ENCODE data around the gene NUMB.

The NUMB gene

GRCh38 chr14:73267474-73267873 lies 190.9 kb downstream of the NUMB start:
- no peak overlapping the region for H3K14ac ChIP-seq (ENCODE audit: low read length)

GRCh38 chr14:73266317-73266716 lies 192.0 kb downstream of the NUMB start:
- no peak overlapping the region for H2AK5ac ChIP-seq (ENCODE audit: low read length)
- H2BK120ac ChIP-seq (ENCODE audit: insufficient read depth, low read length, poor library complexity): no peak overlapping the region
- no peak overlapping the region for H4K12ac ChIP-seq (ENCODE audit: low read depth, low read length)
- WGBS (ENCODE audit: extremely low coverage, insufficient coverage, insufficient read length): no CpG with 5 or more reads among the region's 7 CpGs
- no peak overlapping the region for H4K8ac ChIP-seq (ENCODE audit: low read depth, low read length)
- no peaks in the 10 kb centered on the region for H3K4me1 ChIP-seq (ENCODE audit: control insufficient read depth in 1 of 2, insufficient read depth in 2 of 2, low read length in 2 of 2)
- no peak overlapping the region for H3K4me2 ChIP-seq (ENCODE audit: low read length)
- H2BK12ac ChIP-seq (ENCODE audit: low read length): no peak overlapping the region
- H3K18ac ChIP-seq (ENCODE audit: low read length): no peak overlapping the region
- H2AFZ ChIP-seq (ENCODE audit: insufficient read depth, low read length, poor library complexity): no peak overlapping the region
- no peak overlapping the region for H4K91ac ChIP-seq (ENCODE audit: low read depth, low read length)
- no peak overlapping the region for H3K27ac ChIP-seq (ENCODE audit: low read depth, low read length)
- H3K23ac ChIP-seq (ENCODE audit: low read length): no peak overlapping the region
- H3K4ac ChIP-seq (ENCODE audit: low read depth, low read length): no peak overlapping the region
- H3K79me1 ChIP-seq (ENCODE audit: low read length): no peaks in the 10 kb centered on the region
- no peaks in the 10 kb centered on the region for H3K9me3 ChIP-seq (ENCODE audit: insufficient read depth, low read depth, low read length)
- H3K27me3 ChIP-seq (ENCODE audit: insufficient read depth, low read length): no peaks in the 10 kb centered on the region
- no peak overlapping the region for H3K9ac ChIP-seq (ENCODE audit: low read length)
- no peak for DNase-seq
- no peak overlapping the region for H3K4me3 ChIP-seq (ENCODE audit: low read depth, low read length)
- H2BK5ac ChIP-seq (ENCODE audit: low read depth, low read length, poor library complexity): no peak overlapping the region
- no peak overlapping the region for H3K14ac ChIP-seq (ENCODE audit: low read length)
- no peaks in the 10 kb centered on the region for H3K79me2 ChIP-seq (ENCODE audit: control insufficient read depth, insufficient read depth, low read length, poor library complexity)
- H3K36me3 ChIP-seq (ENCODE audit: control insufficient read depth in 1 of 2, insufficient read depth in 2 of 2, low read length in 2 of 2): no peaks in the 10 kb centered on the region

More at GRCh38 chr14:73267474-73267873, 190.9 kb downstream of the NUMB start:
- Histone ChIP-seq H3K23ac (ENCODE audit: low read length) (no peak overlapping the region), H3K79me2 (ENCODE audit: control insufficient read depth, insufficient read depth, low read length, poor library complexity) (no peaks in the 10 kb centered on the region), H4K91ac (ENCODE audit: low read depth, low read length) (no peak overlapping the region), H2BK5ac (ENCODE audit: low read depth, low read length, poor library complexity) (no peak overlapping the region), H3K4me1 (ENCODE audit: control insufficient read depth in 1 of 2, insufficient read depth in 2 of 2, low read length in 2 of 2) (no peaks in the 10 kb centered on the region), H3K18ac (ENCODE audit: low read length) (no peak overlapping the region), H3K9me3 (ENCODE audit: insufficient read depth, low read depth, low read length) (no peaks in the 10 kb centered on the region), H3K4me2 (ENCODE audit: low read length) (no peak overlapping the region), H3K4me3 (ENCODE audit: low read depth, low read length) (no peak overlapping the region), H3K27me3 (ENCODE audit: insufficient read depth, low read length) (no peaks in the 10 kb centered on the region), H2AFZ (ENCODE audit: insufficient read depth, low read length, poor library complexity) (no peak overlapping the region), H3K36me3 (ENCODE audit: control insufficient read depth in 1 of 2, insufficient read depth in 2 of 2, low read length in 2 of 2) (peaks cover 2 to 3% of the 10 kb centered on the region in 2 experiments), H4K12ac (ENCODE audit: low read depth, low read length) (no peak overlapping the region), H2AK5ac (ENCODE audit: low read length) (no peak overlapping the region), H3K4ac (ENCODE audit: low read depth, low read length) (no peak overlapping the region), H4K8ac (ENCODE audit: low read depth, low read length) (no peak overlapping the region), H2BK120ac (ENCODE audit: insufficient read depth, low read length, poor library complexity) (no peak overlapping the region), H2BK12ac (ENCODE audit: low read length) (no peak overlapping the region), H3K27ac (ENCODE audit: low read depth, low read length) (no peak overlapping the region), H3K9ac (ENCODE audit: low read length) (no peak overlapping the region), H3K79me1 (ENCODE audit: low read length) (no peaks in the 10 kb centered on the region)
- DNase-seq: no peak
- WGBS (ENCODE audit: extremely low coverage, insufficient coverage, insufficient read length): no CpG with 5 or more reads among the region's 6 CpGs

DNA sequence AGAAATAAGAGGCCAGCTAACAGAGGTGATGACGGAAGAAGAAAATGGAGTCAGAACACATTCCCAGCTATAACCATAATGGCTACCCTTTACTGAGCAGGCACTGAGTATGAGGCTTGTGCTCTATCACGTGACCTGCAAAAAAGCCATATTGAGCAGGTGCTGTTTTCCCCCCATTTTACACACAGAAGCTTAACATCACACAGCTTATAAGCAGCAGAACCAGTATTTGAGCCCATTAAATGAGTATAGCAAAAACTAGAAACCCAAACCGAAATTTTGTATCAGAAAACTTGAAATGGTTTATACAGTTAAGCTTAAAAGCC lies 192.7 kb downstream of the NUMB start:
- Histone ChIP-seq H3K9ac (ENCODE audit: low read length) (no peak overlapping the region), H2BK5ac (ENCODE audit: low read depth, low read length, poor library complexity) (no peak overlapping the region), H3K27ac (ENCODE audit: low read depth, low read length) (no peak overlapping the region), H3K14ac (ENCODE audit: low read length) (no peak overlapping the region), H2BK12ac (ENCODE audit: low read length) (no peak overlapping the region), H3K4me1 (ENCODE audit: control insufficient read depth in 1 of 2, insufficient read depth in 2 of 2, low read length in 2 of 2) (no peaks in the 10 kb centered on the region), H3K4ac (ENCODE audit: low read depth, low read length) (no peak overlapping the region), H3K79me1 (ENCODE audit: low read length) (no peaks in the 10 kb centered on the region), H2AFZ (ENCODE audit: insufficient read depth, low read length, poor library complexity) (no peak overlapping the region), H3K4me2 (ENCODE audit: low read length) (no peak overlapping the region), H3K18ac (ENCODE audit: low read length) (no peak overlapping the region), H4K91ac (ENCODE audit: low read depth, low read length) (no peak overlapping the region), H3K79me2 (ENCODE audit: control insufficient read depth, insufficient read depth, low read length, poor library complexity) (no peaks in the 10 kb centered on the region), H2AK5ac (ENCODE audit: low read length) (no peak overlapping the region), H3K9me3 (ENCODE audit: insufficient read depth, low read depth, low read length) (no peaks in the 10 kb centered on the region), H2BK120ac (ENCODE audit: insufficient read depth, low read length, poor library complexity) (no peak overlapping the region), H3K23ac (ENCODE audit: low read length) (no peak overlapping the region), H3K27me3 (ENCODE audit: insufficient read depth, low read length) (no peaks in the 10 kb centered on the region), H3K4me3 (ENCODE audit: low read depth, low read length) (no peak overlapping the region), H3K36me3 (ENCODE audit: control insufficient read depth in 1 of 2, insufficient read depth in 2 of 2, low read length in 2 of 2) (no peaks in the 10 kb centered on the region), H4K12ac (ENCODE audit: low read depth, low read length) (no peak overlapping the region), H4K8ac (ENCODE audit: low read depth, low read length) (no peak overlapping the region)
- no peak for DNase-seq
- WGBS (ENCODE audit: extremely low coverage, insufficient coverage, insufficient read length): no CpG with 5 or more reads among the region's 3 CpGs

GRCh38 chr14:73264885-73265720 lies 193.2 kb downstream of the NUMB start:
- no peak overlapping the region for H2BK5ac ChIP-seq (ENCODE audit: low read depth, low read length, poor library complexity)
- no peak overlapping the region for H3K4me3 ChIP-seq (ENCODE audit: low read depth, low read length)
- no peak overlapping the region for H2BK12ac ChIP-seq (ENCODE audit: low read length)
- H2BK120ac ChIP-seq (ENCODE audit: insufficient read depth, low read length, poor library complexity): no peak overlapping the region
- H3K79me2 ChIP-seq (ENCODE audit: control insufficient read depth, insufficient read depth, low read length, poor library complexity): no peaks in the 10 kb centered on the region
- H3K9ac ChIP-seq (ENCODE audit: low read length): no peak overlapping the region
- WGBS (ENCODE audit: extremely low coverage, insufficient coverage, insufficient read length): no CpG with 5 or more reads among the region's 18 CpGs
- H2AFZ ChIP-seq (ENCODE audit: insufficient read depth, low read length, poor library complexity): no peak overlapping the region
- no peak overlapping the region for H3K27ac ChIP-seq (ENCODE audit: low read depth, low read length)
- no peaks in the 10 kb centered on the region for H3K36me3 ChIP-seq (ENCODE audit: control insufficient read depth in 1 of 2, insufficient read depth in 2 of 2, low read length in 2 of 2)
- no peak overlapping the region for H2AK5ac ChIP-seq (ENCODE audit: low read length)
- no peaks in the 10 kb centered on the region for H3K4me1 ChIP-seq (ENCODE audit: control insufficient read depth in 1 of 2, insufficient read depth in 2 of 2, low read length in 2 of 2)
- no peak overlapping the region for H4K91ac ChIP-seq (ENCODE audit: low read depth, low read length)
- no peaks in the 10 kb centered on the region for H3K9me3 ChIP-seq (ENCODE audit: insufficient read depth, low read depth, low read length)
- H3K14ac ChIP-seq (ENCODE audit: low read length): no peak overlapping the region
- DNase-seq: no peak
- H3K18ac ChIP-seq (ENCODE audit: low read length): no peak overlapping the region
- no peaks in the 10 kb centered on the region for H3K79me1 ChIP-seq (ENCODE audit: low read length)
- H3K23ac ChIP-seq (ENCODE audit: low read length): no peak overlapping the region
- H3K4me2 ChIP-seq (ENCODE audit: low read length): no peak overlapping the region
- H4K12ac ChIP-seq (ENCODE audit: low read depth, low read length): no peak overlapping the region
- no peak overlapping the region for H3K4ac ChIP-seq (ENCODE audit: low read depth, low read length)
- no peaks in the 10 kb centered on the region for H3K27me3 ChIP-seq (ENCODE audit: insufficient read depth, low read length)
- no peak overlapping the region for H4K8ac ChIP-seq (ENCODE audit: low read depth, low read length)
